ENCODE results near the gene SH3RF3. TPM values are rescaled to one million over a fixed set of nuclear protein-coding genes. Genes with fewer than 3 reads are reported as not detected.

SH3RF3 gene
- total RNA-seq, 3 donors from 2014 or later (not counting 1 experiment from before 2014, with no cell fraction given): 0.23 to 0.61 (median 0.34) TPM

- intact Hi-C loops (cut with micrococcal nuclease): no loop called here
- no peaks in the 10 kb centered on the region for H3K4me1 ChIP-seq (ENCODE audit: control insufficient read depth, insufficient read depth, low read length)
These were observed 6.6 kb downstream of the SH3RF3 start for GRCh38 chr2:109135359-109136197.

DNA sequence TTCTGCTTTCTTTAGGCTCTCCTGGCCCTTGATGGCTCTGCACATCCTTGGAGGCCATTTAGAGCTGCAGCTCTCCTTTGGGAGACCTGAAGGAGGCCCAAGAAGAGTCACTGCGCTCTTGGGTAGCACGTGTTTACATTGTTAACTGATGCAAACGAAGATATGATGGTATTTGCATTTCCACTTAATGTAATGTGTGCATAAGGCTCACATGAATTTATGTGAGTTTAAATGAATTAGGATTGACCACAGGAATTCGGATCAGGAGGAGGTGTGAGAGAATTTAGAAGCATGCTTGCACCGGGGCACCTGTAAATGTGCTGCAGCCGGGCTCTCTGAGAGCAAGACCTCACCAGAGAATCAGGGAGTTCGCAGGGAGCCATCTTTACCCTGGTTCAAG, 7.5 kb downstream of the SH3RF3 start:
- Histone ChIP-seq H3K27ac (ENCODE audit: low read length) (no peak overlapping the region), H3K36me3 (ENCODE audit: control insufficient read depth, insufficient read depth, low read length) (no peaks in the 10 kb centered on the region), H3K4me3 (ENCODE audit: low read length) (no peak overlapping the region), H3K27me3 (ENCODE audit: control insufficient read depth, insufficient read depth, low read length) (no peaks in the 10 kb centered on the region), H3K9me3 (ENCODE audit: control insufficient read depth, insufficient read depth, low read length) (no peaks in the 10 kb centered on the region), H3K4me1 (ENCODE audit: control insufficient read depth, insufficient read depth, low read length) (no peaks in the 10 kb centered on the region)
- H3K27ac Mint-ChIP-seq: no peak overlapping the region
- peaks cover 0 to 7% of the 10 kb centered on the region in 2 donors for H3K4me1 Mint-ChIP-seq
- ATAC-seq: no peak
- peaks cover 13 to 57% of the 10 kb centered on the region in 2 donors for H3K27me3 Mint-ChIP-seq (ENCODE audit: low read depth in 2 of 2)
- no peaks in the 10 kb centered on the region for H3K36me3 Mint-ChIP-seq
- intact Hi-C loops (cut with micrococcal nuclease): no loop called here
- H3K9me3 Mint-ChIP-seq: no peaks in the 10 kb centered on the region
- 83% methylated on average over 7 of the region's 7 CpGs for WGBS (ENCODE audit: insufficient coverage)
- TF ChIP-seq, protein P1, sequence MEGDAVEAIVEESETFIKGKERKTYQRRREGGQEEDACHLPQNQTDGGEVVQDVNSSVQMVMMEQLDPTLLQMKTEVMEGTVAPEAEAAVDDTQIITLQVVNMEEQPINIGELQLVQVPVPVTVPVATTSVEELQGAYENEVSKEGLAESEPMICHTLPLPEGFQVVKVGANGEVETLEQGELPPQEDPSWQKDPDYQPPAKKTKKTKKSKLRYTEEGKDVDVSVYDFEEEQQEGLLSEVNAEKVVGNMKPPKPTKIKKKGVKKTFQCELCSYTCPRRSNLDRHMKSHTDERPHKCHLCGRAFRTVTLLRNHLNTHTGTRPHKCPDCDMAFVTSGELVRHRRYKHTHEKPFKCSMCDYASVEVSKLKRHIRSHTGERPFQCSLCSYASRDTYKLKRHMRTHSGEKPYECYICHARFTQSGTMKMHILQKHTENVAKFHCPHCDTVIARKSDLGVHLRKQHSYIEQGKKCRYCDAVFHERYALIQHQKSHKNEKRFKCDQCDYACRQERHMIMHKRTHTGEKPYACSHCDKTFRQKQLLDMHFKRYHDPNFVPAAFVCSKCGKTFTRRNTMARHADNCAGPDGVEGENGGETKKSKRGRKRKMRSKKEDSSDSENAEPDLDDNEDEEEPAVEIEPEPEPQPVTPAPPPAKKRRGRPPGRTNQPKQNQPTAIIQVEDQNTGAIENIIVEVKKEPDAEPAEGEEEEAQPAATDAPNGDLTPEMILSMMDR (IDR thresholded peaks at IDR 0.05): no peak
- DNase-seq: no peak
- H3K4me3 Mint-ChIP-seq: no peak overlapping the region

More at GRCh38 chr2:109135359-109136197, 6.6 kb downstream of the SH3RF3 start:
- no peak overlapping the region for H3K4me3 Mint-ChIP-seq
- Histone ChIP-seq H3K9me3 (ENCODE audit: control insufficient read depth, insufficient read depth, low read length) (no peaks in the 10 kb centered on the region), H3K36me3 (ENCODE audit: control insufficient read depth, insufficient read depth, low read length) (no peaks in the 10 kb centered on the region), H3K27me3 (ENCODE audit: control insufficient read depth, insufficient read depth, low read length) (peaks cover 1% of the 10 kb centered on the region), H3K27ac (ENCODE audit: low read length) (no peak overlapping the region), H3K4me3 (ENCODE audit: low read length) (no peak overlapping the region)
- H3K27me3 Mint-ChIP-seq (ENCODE audit: low read depth in 2 of 2): peaks cover 8 to 67% of the 10 kb centered on the region in 2 donors
- TF ChIP-seq, protein P1 (IDR thresholded peaks at IDR 0.05): no peak
- no peak overlapping the region for H3K27ac Mint-ChIP-seq
- H3K36me3 Mint-ChIP-seq: no peaks in the 10 kb centered on the region
- DNase-seq (no peak), ATAC-seq (no peak)
- peaks cover 0 to 7% of the 10 kb centered on the region in 2 donors for H3K4me1 Mint-ChIP-seq
- 78% methylated on average over 16 of the region's 17 CpGs for WGBS (ENCODE audit: insufficient coverage)
- no peaks in the 10 kb centered on the region for H3K9me3 Mint-ChIP-seq

- no peak overlapping the region for H3K27ac ChIP-seq (ENCODE audit: low read length)
- H3K27me3 Mint-ChIP-seq (ENCODE audit: low read depth in 2 of 2): peaks cover 15 to 54% of the 10 kb centered on the region in 2 donors
- intact Hi-C loops (cut with micrococcal nuclease): no loop called here
These were observed 8.6 kb downstream of the SH3RF3 start for GRCh38 chr2:109137616-109138015.

More at GRCh38 chr2:109137616-109138015, 8.6 kb downstream of the SH3RF3 start:
- H3K9me3 Mint-ChIP-seq: no peaks in the 10 kb centered on the region
- H3K27ac Mint-ChIP-seq: no peak overlapping the region
- TF ChIP-seq, protein P1 (IDR thresholded peaks at IDR 0.05): no peak
- no peaks in the 10 kb centered on the region for H3K9me3 ChIP-seq (ENCODE audit: control insufficient read depth, insufficient read depth, low read length)
- H3K36me3 ChIP-seq (ENCODE audit: control insufficient read depth, insufficient read depth, low read length): no peaks in the 10 kb centered on the region
- H3K4me3 Mint-ChIP-seq: no peak overlapping the region
- H3K4me3 ChIP-seq (ENCODE audit: low read length): no peak overlapping the region
- 94% methylated on average over 6 of the region's 6 CpGs for WGBS (ENCODE audit: insufficient coverage)
- H3K36me3 Mint-ChIP-seq: no peaks in the 10 kb centered on the region
- ATAC-seq (no peak), DNase-seq (no peak)
- no peaks in the 10 kb centered on the region for H3K27me3 ChIP-seq (ENCODE audit: control insufficient read depth, insufficient read depth, low read length)
- H3K4me1 ChIP-seq (ENCODE audit: control insufficient read depth, insufficient read depth, low read length): no peaks in the 10 kb centered on the region
- H3K4me1 Mint-ChIP-seq: peaks cover 0 to 7% of the 10 kb centered on the region in 2 donors
